NCI-H128 (cell line): ENCODE data around the gene MAP3K1.

Source experiments
- DNase-seq: peaks from one replicate; lab custom pipeline; 2025; ENCODE audit not compliant: unreplicated experiment; lab: John Stamatoyannopoulos, UW

The MAP3K1 gene

DNA sequence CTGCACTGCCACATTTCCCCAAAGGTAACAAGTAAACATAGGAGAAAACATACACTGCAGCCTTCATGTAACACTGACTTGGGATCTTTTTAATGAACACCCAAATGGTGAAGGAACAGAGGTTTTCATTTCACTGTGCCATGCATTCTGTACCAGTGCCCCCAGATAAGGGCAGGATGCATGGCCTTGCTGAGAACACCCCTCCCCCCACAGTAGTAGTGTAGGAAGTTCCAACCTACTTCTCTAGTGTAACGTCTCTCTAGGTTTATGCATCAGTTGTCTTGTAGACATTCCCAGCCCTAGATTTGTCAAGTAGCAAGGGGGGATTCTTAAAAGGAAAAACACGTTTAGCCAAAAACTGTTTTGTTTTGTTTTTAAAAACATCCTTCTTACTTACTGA lies 29.9 kb downstream of the MAP3K1 start:
- DNase-seq: no peak

DNA sequence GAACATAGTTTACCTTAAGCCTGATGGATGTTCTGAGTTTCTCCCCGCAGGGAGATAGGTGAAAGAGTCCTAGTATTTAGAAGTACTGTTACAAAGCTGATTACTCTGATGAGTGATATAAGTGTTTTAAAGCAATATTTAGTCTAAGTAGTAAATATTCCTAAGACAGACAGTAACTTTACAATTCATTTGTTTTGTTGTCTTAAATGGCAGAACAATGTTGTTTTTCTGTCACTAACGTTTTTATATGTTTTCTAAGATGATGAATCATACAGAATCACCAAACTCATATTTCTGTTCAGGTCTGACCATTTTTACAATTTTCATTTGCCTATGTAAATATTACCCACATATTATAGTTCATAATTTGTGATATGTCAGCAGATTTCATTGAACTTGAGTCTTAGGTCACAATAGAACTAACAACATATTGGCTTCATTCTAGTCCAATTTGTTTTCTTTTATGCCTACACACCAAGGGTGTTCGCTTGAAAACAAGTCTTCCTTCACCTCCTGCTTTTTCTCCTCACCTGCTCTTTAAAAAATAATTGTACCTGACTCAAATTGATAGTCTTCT lies 30.6 kb downstream of the MAP3K1 start:
- no peak for DNase-seq

DNA sequence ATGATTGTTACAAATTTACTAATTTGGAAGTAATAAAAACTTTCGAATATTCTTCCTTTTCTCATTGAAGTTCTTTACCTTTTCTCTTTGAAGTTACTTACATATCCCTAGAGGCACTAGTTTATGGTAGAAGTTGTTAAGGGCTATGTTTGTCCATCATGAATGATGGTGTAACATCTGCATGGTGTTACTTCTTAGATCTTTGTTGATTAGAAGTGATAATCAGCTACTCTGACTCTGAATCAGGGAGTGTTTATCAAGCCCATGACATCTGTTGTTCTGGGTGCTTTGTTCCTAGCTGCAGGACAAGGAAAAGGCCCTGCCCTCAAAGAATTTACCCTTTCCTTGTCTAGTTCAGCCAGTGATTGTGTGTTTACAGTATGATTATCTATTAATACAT lies 32.9 kb downstream of the MAP3K1 start:
- DNase-seq: no peak

DNA sequence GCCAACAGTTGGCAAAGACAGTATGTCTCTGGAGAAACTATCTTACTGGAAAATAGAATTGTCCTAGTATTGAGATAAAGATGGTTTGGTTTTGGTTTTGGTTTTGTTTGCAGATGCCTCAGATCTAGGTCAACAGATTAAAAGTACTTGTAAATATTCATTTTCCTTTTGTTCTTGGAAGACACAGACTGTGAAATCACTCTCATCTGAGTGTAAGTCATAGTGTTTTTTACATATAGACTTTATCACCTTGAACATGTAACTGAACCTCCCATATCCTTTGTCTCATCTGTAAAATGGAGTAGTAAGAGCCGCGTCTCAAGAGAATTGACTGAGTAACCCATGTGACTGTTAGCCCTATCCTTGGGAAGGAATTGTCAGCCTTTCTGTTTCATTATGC lies 34.3 kb downstream of the MAP3K1 start:
- DNase-seq: no peak

DNA sequence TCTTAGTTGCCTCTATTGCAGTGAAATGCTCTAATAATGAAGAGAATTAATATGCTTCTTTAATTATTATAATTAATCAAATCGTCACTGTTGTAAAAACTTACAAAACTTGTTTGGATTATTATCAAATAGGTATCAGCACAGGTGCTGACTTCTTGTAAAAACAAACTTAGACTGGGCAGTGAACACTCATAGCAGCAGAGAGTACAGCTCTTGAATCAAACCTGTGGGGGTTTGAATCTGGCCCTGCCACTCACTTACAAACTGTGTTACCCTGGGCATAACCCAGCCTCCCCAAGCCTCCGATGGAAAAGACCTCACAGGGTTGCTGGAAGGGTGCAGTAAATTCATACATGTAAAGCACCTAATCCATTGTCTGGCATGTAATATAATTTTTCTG lies 35.1 kb downstream of the MAP3K1 start:
- DNase-seq: no peak

DNA sequence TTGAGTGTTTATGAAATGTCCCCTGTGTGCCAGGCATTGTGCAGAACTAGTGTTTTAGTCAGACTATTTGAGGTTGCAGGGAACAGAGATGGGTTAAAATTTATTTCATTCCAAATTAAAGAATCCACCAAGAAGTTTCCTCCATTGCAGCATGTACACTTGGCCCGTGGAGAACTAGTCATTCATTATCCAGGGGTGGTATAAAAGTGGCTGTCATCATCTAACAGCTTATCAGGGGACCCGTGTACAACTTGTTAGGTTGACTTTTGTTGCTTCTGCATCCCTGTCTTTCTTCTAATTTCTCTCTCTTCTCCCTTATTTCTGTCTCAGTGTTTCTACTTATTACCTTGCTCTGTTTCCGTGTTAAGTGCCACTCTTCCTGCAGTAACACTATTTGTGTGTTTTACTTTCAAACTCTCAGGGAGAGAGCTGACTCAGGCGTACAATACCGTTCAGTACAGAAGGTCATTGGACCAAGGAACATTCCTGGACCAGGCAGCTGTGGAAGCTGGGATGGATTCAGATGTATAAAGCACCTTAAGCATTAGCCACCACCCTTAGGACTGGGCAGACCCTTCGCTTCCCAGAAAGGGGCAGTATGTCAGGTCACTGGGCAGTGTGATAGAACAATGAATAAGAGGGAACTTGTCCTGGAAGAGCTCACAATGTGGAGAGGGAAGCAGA lies 36.1 kb downstream of the MAP3K1 start:
- DNase-seq: no peak

DNA sequence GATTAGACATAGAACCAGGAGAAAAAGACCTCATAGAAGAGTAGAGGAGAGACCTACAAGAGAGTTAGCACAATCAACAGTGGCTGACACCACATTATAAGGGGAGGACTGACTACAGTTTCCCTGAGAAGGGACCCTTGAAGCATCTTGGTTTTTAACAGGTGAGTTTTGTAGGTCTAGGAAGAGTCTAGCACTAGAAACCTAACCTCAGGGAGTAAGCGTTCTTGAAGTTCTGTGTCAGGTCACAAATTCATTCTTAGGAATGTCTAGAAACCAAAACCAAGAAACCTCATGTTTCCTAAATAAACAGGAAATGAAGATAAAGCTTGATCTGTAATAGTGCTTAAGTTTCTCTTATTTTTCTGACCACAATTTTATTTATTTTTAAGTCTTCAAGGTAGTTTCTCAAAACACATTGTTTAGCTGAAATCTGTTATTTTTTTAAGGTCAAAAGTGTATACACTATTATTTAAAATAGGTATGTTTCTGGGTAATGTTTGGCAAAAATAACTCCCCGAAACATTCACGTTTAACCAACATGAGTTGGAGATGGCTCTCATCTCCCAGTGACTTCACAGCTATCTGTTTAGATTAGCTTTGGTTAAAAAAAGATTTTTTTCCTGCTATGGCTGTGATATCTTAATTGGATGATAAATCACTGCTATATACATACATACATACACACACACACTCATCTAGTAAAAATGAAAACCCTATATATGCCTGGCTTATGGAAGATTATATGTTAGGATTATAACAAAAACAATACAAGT lies 37.1 kb downstream of the MAP3K1 start:
- DNase-seq: no peak

DNA sequence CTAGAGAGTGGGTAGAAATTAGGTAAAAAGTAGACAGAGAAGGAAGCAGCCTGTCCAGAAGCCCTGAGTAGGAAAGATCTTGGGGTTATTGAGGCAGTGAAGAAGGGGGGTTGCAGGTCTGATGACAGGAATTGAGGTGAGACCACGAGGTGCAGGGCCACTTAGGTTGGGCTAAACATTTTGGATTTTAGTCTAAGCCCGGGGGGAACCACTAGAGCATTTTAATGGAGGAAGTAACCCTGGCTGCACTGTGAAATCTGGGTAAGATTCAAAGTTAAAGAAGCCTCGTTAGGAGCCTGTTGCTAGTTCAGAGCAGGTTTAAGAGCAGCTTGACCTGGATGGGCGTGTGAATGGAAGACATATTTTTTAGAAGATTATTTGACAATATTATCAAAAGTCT lies 38.3 kb downstream of the MAP3K1 start:
- no peak for DNase-seq

DNA sequence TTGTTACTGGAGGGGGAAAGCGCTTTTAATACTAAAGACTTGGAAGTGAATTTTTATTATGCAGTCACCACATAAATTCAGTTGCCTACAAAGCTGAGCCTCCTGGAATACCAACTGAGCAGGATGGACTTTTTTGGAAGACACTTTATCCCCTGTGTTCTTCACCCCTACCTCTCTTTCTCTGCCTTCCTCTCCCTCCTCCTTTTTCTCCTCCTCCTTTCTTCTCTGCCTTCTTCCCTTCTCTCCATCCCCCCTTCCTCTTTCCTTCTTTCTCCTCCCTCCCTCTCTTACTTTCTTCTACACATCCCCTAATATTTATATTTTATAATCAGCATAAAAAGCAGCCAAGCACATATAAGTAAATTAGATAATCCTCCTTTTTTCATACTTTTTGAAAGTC lies 39.6 kb downstream of the MAP3K1 start:
- DNase-seq: no peak

DNA sequence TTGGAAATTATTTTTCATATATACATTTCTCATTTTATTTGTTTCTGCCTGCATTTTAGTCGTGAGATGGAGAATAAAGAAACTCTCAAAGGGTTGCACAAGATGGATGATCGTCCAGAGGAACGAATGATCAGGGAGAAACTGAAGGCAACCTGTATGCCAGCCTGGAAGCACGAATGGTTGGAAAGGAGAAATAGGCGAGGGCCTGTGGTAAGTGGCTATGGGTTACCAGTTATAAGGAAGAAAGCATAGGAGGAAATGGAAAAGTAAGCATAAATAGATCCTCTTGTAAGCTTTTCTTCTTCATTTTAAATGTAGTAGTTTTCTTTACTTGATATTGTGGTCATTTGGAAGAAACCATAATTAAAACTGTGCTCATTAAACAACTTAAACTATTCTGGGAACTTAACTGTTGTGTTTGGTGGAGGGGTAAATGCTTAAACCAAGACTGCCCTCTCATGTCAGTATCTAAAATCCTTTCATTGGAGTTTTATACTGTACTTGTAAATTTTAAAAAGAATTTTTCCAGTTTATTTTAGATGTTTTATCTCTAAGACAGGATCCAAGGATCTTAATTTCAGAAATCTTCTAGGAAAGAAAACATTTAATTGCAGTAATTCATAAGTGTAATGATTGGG lies 41.3 kb downstream of the MAP3K1 start:
- no peak for DNase-seq

DNA sequence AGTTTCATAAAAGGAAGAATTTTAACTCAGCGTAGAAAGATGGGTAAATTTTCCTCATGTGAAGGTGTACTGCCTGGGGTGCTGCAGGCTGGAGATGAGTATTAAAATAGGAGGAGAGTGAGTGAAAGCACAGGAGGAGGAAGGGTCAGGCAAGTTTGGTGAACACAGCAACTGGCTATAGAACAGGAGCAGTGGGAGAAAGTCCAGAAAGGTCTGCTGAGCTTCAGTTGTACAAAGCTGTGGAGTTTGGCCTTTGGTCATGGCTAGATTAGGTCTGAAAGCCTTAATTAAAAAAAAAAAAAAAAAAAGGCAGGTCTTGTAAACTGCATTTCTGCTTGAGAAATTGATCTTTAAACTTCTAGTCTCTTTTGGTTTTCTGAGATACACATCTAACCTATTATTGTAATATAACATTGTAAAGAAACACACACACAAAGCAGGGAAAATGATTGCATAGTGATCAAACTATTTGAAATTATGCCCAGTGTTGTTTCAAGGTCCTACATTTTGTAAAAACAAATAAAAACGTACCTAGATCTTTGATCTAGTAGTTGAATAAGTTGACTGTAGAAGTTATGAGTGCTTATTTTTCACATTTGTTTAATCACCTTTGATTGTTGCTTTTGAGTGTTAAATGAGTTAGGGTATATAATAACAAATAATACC lies 43.6 kb downstream of the MAP3K1 start:
- no peak for DNase-seq

DNA sequence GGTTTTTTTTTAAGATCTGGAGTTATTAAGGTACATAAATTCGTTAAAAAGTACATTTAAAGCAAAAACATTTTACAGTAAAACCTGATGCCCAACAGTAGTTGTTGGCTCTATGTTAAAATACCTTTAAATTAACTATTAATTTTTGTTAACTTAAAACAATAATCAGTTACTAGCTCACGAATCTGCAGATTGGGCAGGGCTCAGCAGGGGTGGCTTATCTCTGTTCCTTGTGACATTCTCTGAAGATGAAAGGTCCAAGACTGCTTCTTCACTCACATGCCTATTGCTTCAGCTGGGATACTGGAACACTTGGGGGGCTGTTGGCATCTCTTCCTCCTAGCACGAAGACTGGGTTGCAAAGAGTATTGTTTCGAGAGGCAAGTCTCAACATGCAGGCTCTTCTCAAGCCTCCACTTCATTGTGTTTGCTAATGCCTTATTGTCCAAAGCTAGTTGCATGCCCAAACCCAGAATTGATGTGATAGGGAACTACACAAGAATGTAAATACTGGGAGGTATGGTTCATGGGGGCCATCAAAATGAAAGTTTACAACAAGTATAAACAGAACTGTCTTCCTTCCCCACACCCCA lies 46.6 kb downstream of the MAP3K1 start:
- DNase-seq: no peak

DNA sequence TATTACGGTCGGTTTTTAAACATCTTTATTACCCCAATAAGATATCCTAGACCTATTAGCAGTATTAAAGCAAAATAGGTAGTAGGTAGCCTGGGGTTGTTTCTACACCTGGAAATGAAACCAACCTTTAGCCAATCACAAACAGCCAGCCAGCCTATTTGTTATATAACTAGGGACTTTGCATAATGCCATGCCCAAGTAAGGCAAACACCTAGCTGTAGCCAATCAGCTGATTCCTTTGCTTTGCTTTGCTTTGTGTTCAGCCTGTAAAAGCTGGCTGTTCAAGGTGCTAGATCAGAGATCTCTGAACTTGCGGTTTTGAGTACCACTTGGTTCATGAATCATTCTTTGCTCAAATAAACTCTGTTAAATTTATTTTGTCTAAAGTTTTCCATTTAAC lies 47.6 kb downstream of the MAP3K1 start:
- DNase-seq: no peak

DNA sequence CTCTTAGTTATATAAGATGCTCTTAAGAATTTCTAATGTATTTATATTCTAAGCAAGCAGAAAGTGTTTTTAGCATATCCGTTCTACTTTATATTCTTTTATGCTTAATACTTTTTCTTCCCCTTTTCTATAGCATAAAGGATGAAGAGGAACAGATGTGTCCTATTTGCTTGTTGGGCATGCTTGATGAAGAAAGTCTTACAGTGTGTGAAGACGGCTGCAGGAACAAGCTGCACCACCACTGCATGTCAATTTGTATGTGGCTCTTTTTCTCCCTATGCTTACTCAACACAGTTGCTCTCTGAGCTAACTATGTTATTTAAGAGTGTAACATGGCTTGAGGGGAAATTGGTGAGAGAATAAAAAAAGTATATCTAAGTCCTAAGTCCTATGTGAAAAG lies 56.4 kb downstream of the MAP3K1 start:
- DNase-seq: no peak

DNA sequence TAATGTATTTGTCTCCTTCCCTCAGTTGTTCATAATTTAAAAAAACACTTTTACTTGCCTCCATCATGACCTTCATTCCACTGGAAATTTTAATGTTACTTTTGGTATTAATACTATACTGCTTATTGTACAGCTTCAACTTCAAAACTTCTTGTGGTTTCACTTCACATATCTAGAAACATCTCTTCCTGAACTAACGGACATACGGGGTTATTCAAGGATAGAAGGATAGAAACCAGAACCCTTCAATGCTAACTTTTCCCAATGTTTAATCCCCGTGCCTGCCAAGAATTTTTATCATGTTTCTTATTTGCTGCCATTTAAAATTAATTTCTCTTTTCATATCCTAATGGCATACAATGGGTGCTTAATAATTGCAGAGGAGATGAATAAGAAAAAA lies 57.7 kb downstream of the MAP3K1 start:
- DNase-seq: no peak

DNA sequence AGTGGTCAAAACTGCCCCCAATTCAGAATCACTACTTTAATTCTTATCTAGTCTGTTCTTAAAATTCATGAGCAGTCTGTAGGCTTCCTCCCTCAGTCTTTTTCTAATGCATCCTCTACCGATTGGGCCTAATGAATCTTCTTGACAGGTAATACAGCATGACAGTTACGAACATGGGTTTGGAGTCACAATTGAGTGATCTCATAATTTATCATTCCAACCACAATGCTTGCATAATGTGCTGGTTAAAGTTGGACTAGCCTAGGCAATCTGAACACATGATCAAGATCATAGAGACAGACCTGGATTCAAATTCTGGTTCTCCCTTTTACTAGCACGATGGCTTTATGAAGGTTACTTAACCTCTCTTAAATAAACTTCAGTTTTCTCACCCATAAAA lies 61.0 kb downstream of the MAP3K1 start:
- no peak for DNase-seq

DNA sequence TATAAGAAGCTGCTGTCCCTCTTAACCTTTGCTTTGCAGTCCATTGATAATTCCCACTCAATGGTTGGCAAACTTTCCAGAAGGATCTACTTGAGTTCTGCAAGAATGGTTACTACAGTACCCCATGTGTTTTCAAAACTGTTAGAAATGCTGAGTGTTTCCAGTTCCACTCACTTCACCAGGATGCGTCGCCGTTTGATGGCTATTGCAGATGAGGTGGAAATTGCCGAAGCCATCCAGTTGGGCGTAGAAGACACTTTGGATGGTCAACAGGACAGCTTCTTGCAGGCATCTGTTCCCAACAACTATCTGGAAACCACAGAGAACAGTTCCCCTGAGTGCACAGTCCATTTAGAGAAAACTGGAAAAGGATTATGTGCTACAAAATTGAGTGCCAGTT lies 66.2 kb downstream of the MAP3K1 start:
- DNase-seq: no peak

DNA sequence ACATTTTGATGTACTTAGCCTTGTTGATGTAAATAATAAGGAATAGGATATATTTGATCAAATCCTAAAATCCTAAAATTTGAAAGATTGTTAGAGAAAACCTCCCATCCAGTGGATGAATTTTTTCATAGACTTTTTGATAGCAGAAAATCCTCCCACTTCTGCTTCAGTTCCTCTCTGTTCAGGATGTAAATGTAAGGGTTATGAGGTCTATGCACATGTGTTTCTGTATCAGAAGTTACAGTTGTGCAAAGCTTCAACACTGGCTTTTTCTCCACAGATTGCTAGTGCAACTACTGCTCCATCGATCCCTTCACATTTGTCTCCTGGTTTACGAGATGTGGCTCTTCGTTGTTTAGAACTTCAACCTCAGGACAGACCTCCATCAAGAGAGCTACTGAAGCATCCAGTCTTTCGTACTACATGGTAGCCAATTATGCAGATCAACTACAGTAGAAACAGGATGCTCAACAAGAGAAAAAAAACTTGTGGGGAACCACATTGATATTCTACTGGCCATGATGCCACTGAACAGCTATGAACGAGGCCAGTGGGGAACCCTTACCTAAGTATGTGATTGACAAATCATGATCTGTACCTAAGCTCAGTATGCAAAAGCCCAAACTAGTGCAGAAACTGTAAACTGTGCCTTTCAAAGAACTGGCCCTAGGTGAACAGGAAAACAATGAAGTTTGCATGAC lies 78.1 kb downstream of the MAP3K1 start:
- DNase-seq: no peak

DNA sequence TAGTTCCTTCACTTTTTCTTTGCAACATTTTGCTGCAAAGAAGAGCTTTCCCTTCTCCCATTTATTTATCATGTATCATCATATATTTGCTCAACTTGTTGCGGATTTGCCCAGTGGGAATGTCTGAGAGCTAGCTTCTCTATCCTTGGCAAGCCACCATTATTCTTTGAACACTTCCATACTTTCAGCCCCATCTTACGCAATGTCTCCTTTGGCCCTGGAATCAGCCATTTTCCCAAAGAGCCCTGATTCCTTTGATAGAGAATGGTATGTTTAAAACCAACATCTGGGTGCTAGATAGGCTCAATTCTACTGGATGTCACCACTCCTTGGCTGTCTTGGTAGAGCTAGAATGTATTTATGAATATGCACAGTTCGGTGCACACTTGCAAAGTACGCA lies 81.4 kb downstream of the MAP3K1 start:
- no peak for DNase-seq

DNA sequence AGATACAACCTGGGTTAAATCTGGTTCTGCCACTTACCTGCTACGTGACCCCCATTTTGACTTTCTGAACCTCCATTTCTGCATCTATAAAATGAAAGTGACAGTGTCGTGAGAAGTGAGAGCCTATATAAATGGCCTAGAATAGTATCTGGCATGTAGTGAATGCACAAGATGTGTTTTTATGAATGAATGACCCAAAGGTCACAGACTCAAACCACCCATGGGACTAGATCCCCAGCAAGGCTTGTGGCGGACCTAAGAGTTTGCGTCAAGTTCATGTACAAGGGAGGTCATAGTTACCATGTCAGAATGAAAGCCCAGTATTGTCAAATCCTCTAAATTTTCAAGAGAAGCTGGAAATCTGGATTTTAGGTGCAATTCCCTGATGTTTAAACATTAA lies 82.9 kb downstream of the MAP3K1 start:
- DNase-seq: no peak

DNA sequence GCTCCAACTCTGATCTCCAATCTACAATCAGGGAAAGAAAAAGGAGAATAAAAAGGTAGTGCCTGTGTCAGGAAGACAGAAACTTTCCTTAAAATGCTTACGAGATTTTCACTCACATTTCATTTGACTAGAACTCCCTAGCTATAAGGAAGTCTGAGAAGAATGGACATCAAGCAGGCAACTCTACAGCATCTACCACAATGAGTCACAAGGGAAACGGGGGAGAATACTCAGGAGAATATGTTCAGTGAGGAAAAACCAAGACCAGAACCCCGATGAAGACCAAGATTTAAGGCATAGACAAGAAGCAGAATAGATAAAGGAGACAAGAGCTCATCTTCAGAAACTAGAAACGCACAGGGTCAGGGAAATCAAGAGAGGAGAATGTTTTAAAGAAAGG lies 85.0 kb downstream of the MAP3K1 start:
- DNase-seq: no peak
